Endothelial cell (in vitro differentiated cells): ENCODE results near the gene EMCN. TPM values are rescaled to one million over a fixed set of nuclear protein-coding genes. Genes with fewer than 3 reads are reported as not detected.

Experiments used
- DNase-seq: peaks from one replicate; pipeline ENCODE4 v3.0.0; 2021; ENCODE audit warnings: low spot score
- H3K27ac Mint-ChIP-seq: one replicate; pipeline ENCODE4 v1.8.0; 2021; ENCODE audit warnings: mixed read lengths, inconsistent platforms; ENCODE audit not compliant: unreplicated experiment
- H3K27me3 Mint-ChIP-seq: one replicate; pipeline ENCODE4 v1.8.0; 2021; ENCODE audit warnings: mild to moderate bottlenecking, moderate library complexity, mixed read lengths, inconsistent platforms; ENCODE audit not compliant: unreplicated experiment
- H3K36me3 Mint-ChIP-seq: one replicate; pipeline ENCODE4 v1.8.0; 2021; ENCODE audit warnings: mild to moderate bottlenecking, low read depth, mixed read lengths, inconsistent platforms; ENCODE audit not compliant: unreplicated experiment
- H3K4me1 Mint-ChIP-seq: one replicate; pipeline ENCODE4 v1.8.0; 2021; ENCODE audit warnings: mild to moderate bottlenecking, mixed read lengths, inconsistent platforms; ENCODE audit not compliant: unreplicated experiment
- H3K4me3 Mint-ChIP-seq: one replicate; pipeline ENCODE4 v1.8.0; 2021; ENCODE audit warnings: mild to moderate bottlenecking, mixed read lengths, inconsistent platforms; ENCODE audit not compliant: unreplicated experiment
- H3K9me3 Mint-ChIP-seq: one replicate; pipeline ENCODE4 v1.8.0; 2021; ENCODE audit warnings: mixed read lengths, inconsistent platforms; ENCODE audit not compliant: unreplicated experiment
- total RNA-seq: library from RNA; stranded (reverse); fragmentation: NEBNext Ultra II Directional; extraction: Animal tissue kit (Norgen Biotek cat#: 25700); gene quantifications from one replicate; pipeline ENCODE4 v1.2.1, GENCODE V29; 2021; ENCODE audit not compliant: unreplicated experiment
- TF ChIP-seq, protein P1 (sequence below): fragments of 200-600 bp; sonication (generic); IDR thresholded peaks from one replicate; pipeline ENCODE4 v1.5.0; 2021; ENCODE audit warnings: antibody characterized with exemption; ENCODE audit not compliant: unreplicated experiment

EMCN gene
- total RNA-seq, 1 donor from 2014 or later, result 70.4 TPM

DNA sequence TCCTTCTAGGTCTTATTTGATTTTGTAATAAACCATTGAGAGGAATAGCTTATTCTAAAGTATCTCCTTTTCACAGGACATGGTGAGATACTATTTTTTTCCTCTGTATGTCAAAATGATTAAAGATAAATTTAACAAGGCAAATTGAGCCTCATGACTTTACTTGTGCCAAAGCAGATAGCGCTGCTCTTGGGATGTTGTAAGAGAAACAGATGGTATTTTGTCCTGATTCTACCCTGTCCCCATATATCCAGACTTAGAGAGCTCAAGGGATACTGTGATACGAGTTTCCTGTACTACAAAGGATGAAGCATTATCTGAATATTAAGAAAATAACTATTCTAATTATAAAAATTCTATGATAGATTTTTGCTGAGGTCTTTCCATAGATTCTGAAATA lies 34.0 kb downstream of the EMCN start:
- Mint-ChIP-seq H3K27me3 (no peaks in the 10 kb centered on the region), H3K4me3 (no peak overlapping the region), H3K4me1 (no peaks in the 10 kb centered on the region), H3K9me3 (no peaks in the 10 kb centered on the region), H3K27ac (no peak overlapping the region), H3K36me3 (no peaks in the 10 kb centered on the region)
- TF ChIP-seq, protein P1, sequence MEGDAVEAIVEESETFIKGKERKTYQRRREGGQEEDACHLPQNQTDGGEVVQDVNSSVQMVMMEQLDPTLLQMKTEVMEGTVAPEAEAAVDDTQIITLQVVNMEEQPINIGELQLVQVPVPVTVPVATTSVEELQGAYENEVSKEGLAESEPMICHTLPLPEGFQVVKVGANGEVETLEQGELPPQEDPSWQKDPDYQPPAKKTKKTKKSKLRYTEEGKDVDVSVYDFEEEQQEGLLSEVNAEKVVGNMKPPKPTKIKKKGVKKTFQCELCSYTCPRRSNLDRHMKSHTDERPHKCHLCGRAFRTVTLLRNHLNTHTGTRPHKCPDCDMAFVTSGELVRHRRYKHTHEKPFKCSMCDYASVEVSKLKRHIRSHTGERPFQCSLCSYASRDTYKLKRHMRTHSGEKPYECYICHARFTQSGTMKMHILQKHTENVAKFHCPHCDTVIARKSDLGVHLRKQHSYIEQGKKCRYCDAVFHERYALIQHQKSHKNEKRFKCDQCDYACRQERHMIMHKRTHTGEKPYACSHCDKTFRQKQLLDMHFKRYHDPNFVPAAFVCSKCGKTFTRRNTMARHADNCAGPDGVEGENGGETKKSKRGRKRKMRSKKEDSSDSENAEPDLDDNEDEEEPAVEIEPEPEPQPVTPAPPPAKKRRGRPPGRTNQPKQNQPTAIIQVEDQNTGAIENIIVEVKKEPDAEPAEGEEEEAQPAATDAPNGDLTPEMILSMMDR, result no peak
- no peak for DNase-seq

DNA sequence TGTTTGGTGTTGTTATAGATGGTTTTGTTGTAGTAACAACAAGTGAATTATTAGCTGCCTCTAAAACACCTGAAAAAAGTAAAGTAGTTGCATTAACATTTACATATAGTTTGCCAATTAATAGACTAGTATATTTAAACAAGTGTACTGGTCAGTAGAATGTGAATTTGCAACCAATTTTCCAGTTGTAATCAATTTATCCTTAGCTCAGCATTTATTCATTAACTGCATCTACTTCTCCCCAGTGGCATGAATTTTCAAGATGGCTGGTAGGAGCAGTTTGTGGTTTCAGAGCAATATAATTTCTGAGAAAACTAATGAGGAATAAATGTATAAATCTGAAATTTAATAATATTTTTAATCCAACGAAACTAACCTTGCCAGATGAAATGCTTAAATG lies 37.9 kb downstream of the EMCN start:
- Mint-ChIP-seq H3K4me1 (no peaks in the 10 kb centered on the region), H3K9me3 (no peaks in the 10 kb centered on the region), H3K36me3 (peaks cover 4% of the 10 kb centered on the region), H3K27me3 (no peaks in the 10 kb centered on the region), H3K27ac (no peak overlapping the region), H3K4me3 (no peak overlapping the region)
- DNase-seq, result no peak
- TF ChIP-seq, protein P1, result no peak

DNA sequence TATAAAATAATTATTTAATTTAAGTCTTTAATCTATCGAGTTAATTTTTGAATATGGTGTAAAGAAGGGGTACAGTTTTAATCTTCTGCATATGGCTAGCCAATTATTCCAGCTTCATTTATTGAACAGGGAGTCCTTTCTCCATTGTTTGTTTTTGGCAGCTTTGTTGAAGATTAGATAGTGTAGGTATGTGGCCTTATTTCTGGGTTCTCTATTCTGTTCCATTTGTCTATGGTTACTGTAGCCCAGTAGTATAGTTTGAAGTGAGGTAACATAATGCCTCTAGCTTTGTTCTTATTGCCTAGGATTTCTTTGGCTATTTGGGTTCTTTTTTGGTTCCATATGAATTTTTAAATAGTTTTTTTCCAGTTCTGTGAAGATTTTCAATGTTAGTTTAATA lies 48.3 kb downstream of the EMCN start:
- TF ChIP-seq, protein P1, result no peak
- H3K36me3 Mint-ChIP-seq, result peaks cover 3% of the 10 kb centered on the region
- no peaks in the 10 kb centered on the region for H3K4me1 Mint-ChIP-seq
- H3K9me3 Mint-ChIP-seq, result no peaks in the 10 kb centered on the region
- no peak overlapping the region for H3K4me3 Mint-ChIP-seq
- H3K27ac Mint-ChIP-seq, result no peak overlapping the region
- no peak for DNase-seq
- H3K27me3 Mint-ChIP-seq, result no peaks in the 10 kb centered on the region

DNA sequence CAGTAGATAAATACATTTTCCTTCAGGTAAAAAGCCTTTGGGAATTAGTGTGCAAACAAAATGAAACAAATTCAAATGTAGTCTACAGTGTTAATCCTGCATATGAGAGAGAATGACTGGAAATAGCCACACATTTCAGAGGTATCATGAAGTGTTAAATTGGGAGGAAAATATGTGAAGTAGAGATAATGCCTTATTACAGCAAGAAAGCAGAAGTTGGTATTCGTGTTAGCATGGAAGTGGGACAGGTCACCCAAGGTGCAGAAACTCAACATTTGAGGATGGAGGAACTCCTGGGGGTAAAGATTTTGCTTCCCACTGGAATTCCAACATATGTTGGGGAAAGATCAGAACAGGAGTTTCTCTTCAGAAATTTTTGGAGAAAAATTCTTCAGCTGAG lies 51.3 kb downstream of the EMCN start:
- no peak for DNase-seq
- H3K27me3 Mint-ChIP-seq, result no peaks in the 10 kb centered on the region
- no peak overlapping the region for H3K27ac Mint-ChIP-seq
- H3K4me3 Mint-ChIP-seq, result no peak overlapping the region
- TF ChIP-seq, protein P1, result no peak
- no peaks in the 10 kb centered on the region for H3K4me1 Mint-ChIP-seq
- no peaks in the 10 kb centered on the region for H3K9me3 Mint-ChIP-seq
- no peaks in the 10 kb centered on the region for H3K36me3 Mint-ChIP-seq

DNA sequence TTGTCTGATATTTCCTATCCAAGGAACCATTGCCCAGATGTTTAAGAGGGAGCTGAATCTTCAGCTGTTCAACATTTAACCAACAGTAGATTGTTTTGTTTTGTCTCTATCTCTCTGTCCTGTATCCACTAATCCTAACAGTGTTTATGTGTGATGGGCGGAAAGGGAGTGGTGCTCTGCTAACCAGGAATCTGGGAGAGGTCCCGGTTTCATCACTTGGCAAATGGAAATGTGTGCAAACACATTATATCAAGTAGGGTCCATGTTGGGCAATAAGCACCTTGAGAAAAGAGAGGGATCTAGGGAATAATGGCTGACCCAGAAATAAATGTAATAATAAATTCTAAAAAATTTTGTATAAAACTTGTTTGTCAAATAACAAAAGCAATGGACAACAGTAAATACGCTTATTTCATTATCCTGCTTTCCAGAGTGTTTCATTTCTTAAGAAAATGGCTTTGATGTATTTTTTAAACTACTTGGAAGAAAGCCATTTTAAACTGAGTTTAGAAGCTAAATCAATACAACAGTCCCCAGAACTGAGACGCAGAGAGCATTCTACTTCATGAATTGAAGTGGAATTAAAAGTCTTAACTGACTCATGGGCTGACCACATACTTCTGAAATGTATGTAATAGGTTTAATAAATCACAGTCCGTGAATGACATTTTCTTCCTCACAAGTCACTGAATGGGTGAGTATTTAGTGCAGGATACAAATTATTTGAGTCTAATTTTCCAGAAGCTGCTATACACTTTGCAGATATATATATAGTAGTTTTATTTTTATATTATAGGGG lies 55.8 kb downstream of the EMCN start:
- Mint-ChIP-seq H3K27me3 (peaks cover 1% of the 10 kb centered on the region), H3K27ac (no peak overlapping the region), H3K36me3 (peaks cover 5% of the 10 kb centered on the region), H3K4me1 (no peaks in the 10 kb centered on the region), H3K4me3 (no peak overlapping the region), H3K9me3 (no peaks in the 10 kb centered on the region)
- TF ChIP-seq, protein P1, result no peak
- DNase-seq, result no peak
